ENCODE results near the gene L3MBTL4.

GRCh38 chr18:5918205-5918858, 496.4 kb downstream of the L3MBTL4 start:
- no peak for TF ChIP-seq CTCF (IDR thresholded peaks at IDR 0.05)
- no peak for TF ChIP-seq POLR2A (IDR thresholded peaks at IDR 0.05)

Measured in esophagus squamous epithelium (tissue), 4 donors.